H9 (cell line): ENCODE results near the gene ZSWIM1. TPM values are rescaled to one million over a fixed set of nuclear protein-coding genes. Genes with fewer than 3 reads are reported as not detected.
A peak's percentile ranks its signal among the peaks of the same experiment; 100 is the strongest.

ENCODE experiments used
- DNase-seq: peaks from one replicate; pipeline ENCODE4 v3.0.0-alpha.2; 2017
- H2AFZ ChIP-seq: one replicate; pipeline ENCODE4 v1.6.1; 2013; ENCODE audit warnings: mild to moderate bottlenecking, low read length, control low read depth, moderate library complexity
- H2AK5ac ChIP-seq: 2 replicates; pipeline ENCODE4 v1.6.1; 2013; ENCODE audit warnings: low read length, control low read depth, mixed read lengths; ENCODE audit not compliant: insufficient read length
- H2BK120ac ChIP-seq: one replicate; pipeline ENCODE4 v1.6.1; 2013; ENCODE audit warnings: low read depth, mild to moderate bottlenecking, low read length, control low read depth, inconsistent platforms; ENCODE audit not compliant: poor library complexity, severe bottlenecking
- H2BK12ac ChIP-seq: 2 replicates; pipeline ENCODE4 v1.6.1; 2013; ENCODE audit warnings: low read length, control low read depth, mixed read lengths, low read depth; ENCODE audit not compliant: insufficient read length
- H2BK15ac ChIP-seq: 2 replicates; pipeline ENCODE4 v1.6.1; 2013; ENCODE audit warnings: low read depth, low read length, control low read depth
- H2BK20ac ChIP-seq: one replicate; pipeline ENCODE4 v1.6.1; 2013; ENCODE audit warnings: low read depth, mild to moderate bottlenecking, low read length, control low read depth, inconsistent platforms; ENCODE audit not compliant: poor library complexity, severe bottlenecking
- H2BK5ac ChIP-seq: 2 replicates; pipeline ENCODE4 v1.6.1; 2013; ENCODE audit warnings: low read length, control low read depth, mixed read lengths; ENCODE audit not compliant: insufficient read length
- H3K14ac ChIP-seq: 2 replicates; pipeline ENCODE4 v1.6.1; 2013; ENCODE audit warnings: low read length, control low read depth; ENCODE audit not compliant: insufficient read depth
- H3K18ac ChIP-seq: 2 replicates; pipeline ENCODE4 v1.6.1; 2013; ENCODE audit warnings: low read depth, mild to moderate bottlenecking, mixed read lengths, low read length, control low read depth; ENCODE audit not compliant: insufficient read length
- H3K23ac ChIP-seq: 2 replicates; pipeline ENCODE4 v1.6.1; 2013; ENCODE audit warnings: low read length, control low read depth, mixed read lengths, low read depth; ENCODE audit not compliant: insufficient read length
- H3K23me2 ChIP-seq: 2 replicates; pipeline ENCODE4 v1.6.1; 2013; ENCODE audit warnings: low read depth, mild to moderate bottlenecking, mixed read lengths, low read length, control low read depth; ENCODE audit not compliant: insufficient read length, poor library complexity, severe bottlenecking
- H3K27ac ChIP-seq: 2 replicates; pipeline ENCODE4 v1.5.1; 2013; ENCODE audit warnings: low read length, control low read depth, mixed read lengths, low read depth; ENCODE audit not compliant: insufficient read length
- H3K27me3 ChIP-seq: 2 replicates; pipeline ENCODE4 v1.6.1; 2013; ENCODE audit warnings: low read length, control low read depth, inconsistent platforms; ENCODE audit not compliant: insufficient read depth
- H3K4ac ChIP-seq: 2 replicates; pipeline ENCODE4 v1.6.1; 2013; ENCODE audit warnings: low read depth, mild to moderate bottlenecking, control low read depth, inconsistent platforms, low read length, moderate library complexity
- H3K4me1 ChIP-seq: 2 replicates; pipeline ENCODE4 v1.6.1; 2013; ENCODE audit warnings: low read length, control low read depth, inconsistent platforms; ENCODE audit not compliant: insufficient read depth
- H3K4me2 ChIP-seq: 2 replicates; pipeline ENCODE4 v1.6.1; 2013; ENCODE audit warnings: low read length, control low read depth, mixed read lengths; ENCODE audit not compliant: insufficient read length, insufficient read depth
- H3K56ac ChIP-seq: 2 replicates; pipeline ENCODE4 v1.6.1; 2013; ENCODE audit warnings: low read depth, mild to moderate bottlenecking, mixed read lengths, low read length, control low read depth; ENCODE audit not compliant: insufficient read length
- H3K79me1 ChIP-seq: 2 replicates; pipeline ENCODE4 v1.6.1; 2013; ENCODE audit warnings: low read depth, mild to moderate bottlenecking, moderate library complexity, low read length, control low read depth, inconsistent platforms; ENCODE audit not compliant: insufficient read depth, poor library complexity, severe bottlenecking
- H3K79me2 ChIP-seq: 2 replicates; pipeline ENCODE4 v1.6.1; 2013; ENCODE audit warnings: low read length, control low read depth, inconsistent platforms; ENCODE audit not compliant: insufficient read depth
- H3K9ac ChIP-seq: 2 replicates; pipeline ENCODE4 v1.6.1; 2013; ENCODE audit warnings: low read length, control low read depth, mixed read lengths; ENCODE audit not compliant: insufficient read length; ENCODE audit errors: extremely low read depth
- H3K9me3 ChIP-seq: one replicate; pipeline ENCODE4 v1.6.1; 2013; ENCODE audit warnings: low read depth, low read length, inconsistent platforms; ENCODE audit not compliant: control insufficient read depth
- H3T11ph ChIP-seq: one replicate; pipeline ENCODE4 v1.6.1; 2013; ENCODE audit warnings: mild to moderate bottlenecking, low read length, control low read depth, inconsistent platforms
- H4K20me1 ChIP-seq: one replicate; pipeline ENCODE4 v1.6.1; 2013; ENCODE audit not compliant: control insufficient read depth, insufficient read length, insufficient read depth
- H4K5ac ChIP-seq: 2 replicates; pipeline ENCODE4 v1.6.1; 2013; ENCODE audit warnings: low read depth, mild to moderate bottlenecking, mixed read lengths, low read length, control low read depth; ENCODE audit not compliant: insufficient read length
- H4K8ac ChIP-seq: replicated peaks from 2 replicates; pipeline ENCODE4 v1.6.1; 2013; ENCODE audit warnings: low read length, control low read depth, mixed read lengths, low read depth; ENCODE audit not compliant: insufficient read length
- H4K91ac ChIP-seq: 2 replicates; pipeline ENCODE4 v1.6.1; 2013; ENCODE audit warnings: low read depth, mild to moderate bottlenecking, moderate library complexity, mixed read lengths, low read length, control low read depth; ENCODE audit not compliant: insufficient read length
- H3K27ac Mint-ChIP-seq, 3 experiments: 2 replicates in 2 of 3; 3 replicates in 1 of 3; pipeline ENCODE4 v1.8.0; 2020 to 2021; ENCODE audit warnings: mixed read lengths in 3 of 3, mild to moderate bottlenecking in 1 of 3, moderate library complexity in 1 of 3
- H3K27me3 Mint-ChIP-seq: 2 replicates; pipeline ENCODE4 v1.8.0; 2021; ENCODE audit warnings: low read depth, mild to moderate bottlenecking, moderate library complexity, mixed read lengths
- H3K36me3 Mint-ChIP-seq, 3 experiments: 2 replicates in 2 of 3; 3 replicates in 1 of 3; pipeline ENCODE4 v1.8.0; 2020 to 2021; ENCODE audit warnings: low read depth in 3 of 3, mixed read lengths in 3 of 3; ENCODE audit not compliant: insufficient read depth in 1 of 3
- H3K4me1 Mint-ChIP-seq, 2 experiments: 2 replicates each; pipeline ENCODE4 v1.8.0; 2020; ENCODE audit warnings: mixed read lengths in 2 of 2
- H3K4me3 Mint-ChIP-seq, 2 experiments: 2 replicates in 1 of 2; 3 replicates in 1 of 2; pipeline ENCODE4 v1.8.0; 2020 to 2021; ENCODE audit warnings: mild to moderate bottlenecking in 2 of 2, mixed read lengths in 2 of 2, moderate library complexity in 1 of 2
- H3K9me3 Mint-ChIP-seq, 2 experiments: 2 replicates in 1 of 2; 3 replicates in 1 of 2; pipeline ENCODE4 v1.8.0; 2020; ENCODE audit warnings: mild to moderate bottlenecking in 2 of 2, mixed read lengths in 2 of 2, moderate library complexity in 1 of 2
- CTCF ChIP-seq: fragments of 200-600 bp; sonication (generic); conservative IDR thresholded peaks from 3 replicates; pipeline ENCODE4 v1.8.0; 2021; ENCODE audit warnings: antibody characterized with exemption, mild to moderate bottlenecking
- WGBS: extraction: QIAGEN DNeasy Blood & Tissue Kit; methylation state at CpG from one replicate; pipeline ENCODE4 v1.1.7; 2013; ENCODE audit warnings: missing lambda C conversion rate, low lambda C conversion rate, mixed read lengths; ENCODE audit not compliant: insufficient read length; ENCODE audit errors: extremely low coverage; 5-methylcytosine and 5-hydroxymethylcytosine counted together
- total RNA-seq: library from RNA; stranded (reverse); gene quantifications from 2 replicates; pipeline ENCODE4 v1.2.1, GENCODE V29; 2021

The ZSWIM1 gene
- total RNA-seq, 1 experiment from 2014 or later: 13.0 TPM

- Histone ChIP-seq H3K23me2 (peaks cover 12% of the 10 kb centered on the region), H3K79me1 (no peaks in the 10 kb centered on the region), H4K8ac (no peak overlapping the region), H3K4ac (no peak overlapping the region), H4K91ac (no peak overlapping the region), H3K27me3 (no peaks in the 10 kb centered on the region), H3K9me3 (no peaks in the 10 kb centered on the region), H3K27ac (no peak overlapping the region), H4K20me1 (no peaks in the 10 kb centered on the region), H2BK12ac (no peak overlapping the region), H3K23ac (no peak overlapping the region), H4K5ac (no peak overlapping the region), H3K56ac (no peak overlapping the region), H3K79me2 (no peaks in the 10 kb centered on the region), H2BK15ac (no peak overlapping the region), H2BK5ac (no peak overlapping the region), H2BK120ac (no peak overlapping the region), H2BK20ac (no peak overlapping the region), H3K18ac (no peak overlapping the region), H3K9ac (no peak overlapping the region), H3K14ac (no peak overlapping the region), H3K4me2 (no peak overlapping the region), H2AFZ (no peak overlapping the region), H2AK5ac (no peak overlapping the region), H3K4me1 (no peaks in the 10 kb centered on the region), H3T11ph (no peak overlapping the region)
- H3K4me1 Mint-ChIP-seq: peaks cover 0 to 12% of the 10 kb centered on the region in 2 experiments; a peak in 3 of 4 replicates
- no peaks in the 10 kb centered on the region; a peak in 1 of 5 replicates for H3K9me3 Mint-ChIP-seq
- WGBS: no CpG with 5 or more reads among the region's 19 CpGs
- no peak for TF ChIP-seq CTCF
- H3K27ac Mint-ChIP-seq: peak overlapping the region in 1 of 3 experiments; percentile 16; a peak in 1 of 7 replicates
- no peak overlapping the region for H3K4me3 Mint-ChIP-seq
- no peak for DNase-seq
- no peaks in the 10 kb centered on the region for H3K27me3 Mint-ChIP-seq
- peaks cover 19 to 35% (median 24%) of the 10 kb centered on the region in 3 experiments for H3K36me3 Mint-ChIP-seq
Measured at GRCh38 chr20:45886590-45887345, 5.7 kb downstream of the ZSWIM1 start.
